HepG2 (cell line): ENCODE measurements around the gene FAM76A. TPM values are rescaled to one million over a fixed set of nuclear protein-coding genes. Genes with fewer than 3 reads are reported as not detected.
"Not testable (repeated sequence)": the region's sequence is repeated elsewhere in the genome, so short reads cannot be mapped to it uniquely, and the experiment has no call there.

Experiments used
- ATAC-seq: fragments of 200-7000 bp; cut with Tn5 transposase; 3 replicates; pipeline ENCODE4 v1.9.1; 2020; ENCODE audit warnings: mild to moderate bottlenecking, moderate library complexity
- BruUV-seq: library from RNA; stranded (reverse); fragments of 400-500 nt; replicated peaks from 2 replicates; lab custom pipeline; 2021; lab: Mats Ljungman, UMichigan
- CTCF ChIA-PET: fragments of 300-600 bp; formaldehyde crosslinking; extraction: SDS; loops from one replicate; lab custom pipeline; 2021; ENCODE audit warnings: low total read pairs, inconsistent platforms, low intra/inter-chr PET ratio; lab: Yijun Ruan, JAX
- POLR2A ChIA-PET: fragments of 350-600 bp; sonication (Branson Sonifier 250); formaldehyde crosslinking; loops from one replicate; lab custom pipeline; 2020; ENCODE audit warnings: antibody characterized with exemption, inconsistent platforms; lab: Yijun Ruan, JAX
- DNase-seq: peaks from one replicate; pipeline ENCODE4 v3.0.0-alpha.2; 2015; ENCODE audit warnings: low spot score
- FAIRE-seq: peaks from 3 replicates; lab custom pipeline; 2011; peaks lifted over from hg19 to GRCh38; lab: Jason Lieb, UNC
- H2AFZ ChIP-seq: one replicate; pipeline ENCODE4 v1.6.1; 2011; ENCODE audit warnings: low read length, inconsistent platforms
- H3K27ac ChIP-seq: fragments of 300-600 bp; 3 replicates; pipeline ENCODE4 v1.8.0; 2011; ENCODE audit warnings: mixed run types, mild to moderate bottlenecking, mixed read lengths, low read length, inconsistent platforms; ENCODE audit not compliant: insufficient read depth; ENCODE audit errors: extremely low read length
- H3K27me3 ChIP-seq, 2 experiments: fragments of 200-600 bp in 1 of 2; 2 replicates in 1 of 2; 3 replicates in 1 of 2; pipeline versions ENCODE4 v1.6.0 to v1.8.0; 2011; ENCODE audit warnings: low read length in 2 of 2, mild to moderate bottlenecking in 2 of 2, moderate library complexity in 2 of 2, inconsistent platforms in 1 of 2; ENCODE audit not compliant: insufficient read depth in 2 of 2, control insufficient read depth in 1 of 2
- H3K36me3 ChIP-seq, 2 experiments: fragments of 200-600 bp in 1 of 2; replicated peaks in 1 of 2; 2 replicates in 1 of 2; 3 replicates in 1 of 2; pipeline versions ENCODE4 v1.5.1 to v1.8.0; 2011; ENCODE audit warnings: low read length in 2 of 2, inconsistent platforms in 1 of 2; ENCODE audit not compliant: insufficient read depth in 2 of 2, control insufficient read depth in 1 of 2
- H3K4me1 ChIP-seq: 2 replicates; pipeline ENCODE4 v1.5.1; 2012; ENCODE audit warnings: low read length, inconsistent platforms; ENCODE audit not compliant: insufficient read depth
- H3K4me2 ChIP-seq: 2 replicates; pipeline ENCODE4 v1.6.0; 2011; ENCODE audit warnings: low read depth, low read length, inconsistent platforms
- H3K4me3 ChIP-seq, 3 experiments: fragments of 200-600 bp in 1 of 3; sonication (generic), shearing (Covaris generic) in 1 of 3; replicated peaks in 1 of 3; 2 replicates each; pipeline ENCODE4 v1.5.1; 2011 to 2016; ENCODE audit warnings: low read length in 3 of 3, inconsistent platforms in 2 of 3, low read depth in 2 of 3, mild to moderate bottlenecking in 2 of 3, control low read depth in 1 of 3, mixed read lengths in 1 of 3; ENCODE audit not compliant: insufficient read depth in 1 of 3
- H3K79me2 ChIP-seq: one replicate; pipeline ENCODE4 v1.6.1; 2011; ENCODE audit warnings: low read length, inconsistent platforms; ENCODE audit not compliant: insufficient read depth
- H3K9ac ChIP-seq: 2 replicates; pipeline ENCODE4 v1.6.0; 2011; ENCODE audit warnings: mild to moderate bottlenecking, low read depth, low read length, inconsistent platforms; ENCODE audit not compliant: insufficient read depth
- H3K9me3 ChIP-seq: 2 replicates; pipeline ENCODE4 v1.5.1; 2012; ENCODE audit warnings: mild to moderate bottlenecking, low read length
- H4K20me1 ChIP-seq: 2 replicates; pipeline ENCODE4 v1.6.0; 2011; ENCODE audit warnings: inconsistent platforms, mild to moderate bottlenecking, low read length, moderate library complexity; ENCODE audit not compliant: insufficient read depth
- ARNTL ChIP-seq: sonication (generic); formaldehyde crosslinking; IDR thresholded peaks from 2 replicates; pipeline ENCODE4 v1.4.0; 2020; ENCODE audit warnings: mild to moderate bottlenecking, missing genetic modification reagents
- GABPB1 ChIP-seq: IDR thresholded peaks from 2 replicates; pipeline ENCODE4 v1.6.1; 2016; ENCODE audit warnings: mild to moderate bottlenecking, missing genetic modification reagents, moderate library complexity, missing compliant biosample characterization
- RBM22 ChIP-seq: fragments of 200-400 bp; formaldehyde crosslinking; optimal IDR thresholded peaks from 2 replicates; pipeline ENCODE3; 2017; ENCODE audit warnings: mild to moderate bottlenecking, low read length, moderate library complexity
- ZNF720 ChIP-seq: sonication (generic); formaldehyde crosslinking; IDR thresholded peaks from 2 replicates; pipeline ENCODE4 v1.4.0; 2020; ENCODE audit warnings: missing genetic modification reagents
- WGBS: methylation state at CpG from one replicate; pipeline ENCODE4 v1.1.6; 2017; ENCODE audit warnings: low lambda C conversion rate; 5-methylcytosine and 5-hydroxymethylcytosine counted together
- in situ Hi-C: cut with HindIII; loops from 2 replicates; pipeline ENCODE4 v1.10.0; 2017; ENCODE audit warnings: low pct_unique_long_range_greater_than_20kb; ENCODE audit not compliant: extremely low pct_ligation_motif_present
- intact Hi-C: fragments of 100-400 bp; cut with micrococcal nuclease; formaldehyde crosslinking; loops from one replicate; pipeline ENCODE4 v1.10.0; 2022; ENCODE audit not compliant: unreplicated experiment
- polyA plus RNA-seq, 8 experiments: library from polyadenylated mRNA; depleted of rRNA in 3 of 8; stranded (reverse) in 7 of 8; unstranded in 1 of 8; fragments of >200 nt; fragmentation: Illumina TruSeq in 4 of 8; extraction: Trizol in 4 of 8; gene quantifications; 2 replicates each; pipeline versions ENCODE4 v1.2.1 to v1.2.3, GENCODE V29; 2011 to 2016; ENCODE audit warnings: low read depth in 4 of 8, missing spikeins in 1 of 8, mixed read lengths in 1 of 8; ENCODE audit not compliant: insufficient read depth in 1 of 8
- total RNA-seq, 5 experiments: library from RNA; depleted of rRNA; stranded (reverse); fragments of >200 nt; fragmentation: Illumina TruSeq; extraction: Trizol; gene quantifications; 2 replicates each; pipeline ENCODE4 v1.2.3, GENCODE V29; 2016; ENCODE audit warnings: low read depth in 1 of 5
- TF ChIP-seq, protein P1 (sequence below): sonication (generic); formaldehyde crosslinking; IDR thresholded peaks from 2 replicates; pipeline ENCODE4 v1.4.0; 2020; ENCODE audit warnings: missing genetic modification reagents, borderline replicate concordance

Gene FAM76A
- total and polyA plus RNA-seq, 2 of the 13 experiments (the other 11 are each of a cell fraction or from before 2014, with no cell fraction given) = 4.2 to 15.7 TPM

DNA sequence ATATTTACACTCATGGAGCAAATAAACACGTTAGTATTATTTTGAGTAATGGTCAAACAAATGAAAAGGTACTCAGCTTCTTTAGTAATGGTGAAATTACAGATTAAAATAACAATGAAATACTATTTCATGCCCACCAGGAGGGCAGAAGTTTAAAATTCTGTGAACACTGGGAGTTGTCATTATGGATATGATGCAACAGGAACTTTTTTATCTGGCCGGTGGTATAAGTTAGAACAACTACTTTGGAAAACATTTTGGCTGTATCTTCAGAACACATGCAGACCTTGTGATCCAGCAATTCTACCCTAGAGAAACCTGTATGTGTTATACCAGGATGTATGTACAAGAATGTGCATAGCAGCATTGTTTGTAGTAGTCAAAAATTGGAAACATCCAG, 81.6 kb downstream of the FAM76A start:
- no peak for TF ChIP-seq ZNF720 (CRISPR knock-in tag)
- TF ChIP-seq ARNTL (CRISPR knock-in tag) = no peak
- no peak for TF ChIP-seq GABPB1 (CRISPR knock-in tag)
- no peak for TF ChIP-seq RBM22
- TF ChIP-seq, protein P1, sequence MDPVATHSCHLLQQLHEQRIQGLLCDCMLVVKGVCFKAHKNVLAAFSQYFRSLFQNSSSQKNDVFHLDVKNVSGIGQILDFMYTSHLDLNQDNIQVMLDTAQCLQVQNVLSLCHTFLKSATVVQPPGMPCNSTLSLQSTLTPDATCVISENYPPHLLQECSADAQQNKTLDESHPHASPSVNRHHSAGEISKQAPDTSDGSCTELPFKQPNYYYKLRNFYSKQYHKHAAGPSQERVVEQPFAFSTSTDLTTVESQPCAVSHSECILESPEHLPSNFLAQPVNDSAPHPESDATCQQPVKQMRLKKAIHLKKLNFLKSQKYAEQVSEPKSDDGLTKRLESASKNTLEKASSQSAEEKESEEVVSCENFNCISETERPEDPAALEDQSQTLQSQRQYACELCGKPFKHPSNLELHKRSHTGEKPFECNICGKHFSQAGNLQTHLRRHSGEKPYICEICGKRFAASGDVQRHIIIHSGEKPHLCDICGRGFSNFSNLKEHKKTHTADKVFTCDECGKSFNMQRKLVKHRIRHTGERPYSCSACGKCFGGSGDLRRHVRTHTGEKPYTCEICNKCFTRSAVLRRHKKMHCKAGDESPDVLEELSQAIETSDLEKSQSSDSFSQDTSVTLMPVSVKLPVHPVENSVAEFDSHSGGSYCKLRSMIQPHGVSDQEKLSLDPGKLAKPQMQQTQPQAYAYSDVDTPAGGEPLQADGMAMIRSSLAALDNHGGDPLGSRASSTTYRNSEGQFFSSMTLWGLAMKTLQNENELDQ (CRISPR knock-in tag) = no peak
- Histone ChIP-seq H3K79me2 (no peaks in the 10 kb centered on the region), H4K20me1 (no peaks in the 10 kb centered on the region), H3K9ac (no peak overlapping the region), H3K27me3 (no peaks in the 10 kb centered on the region), H3K4me1 (no peaks in the 10 kb centered on the region), H3K27ac (no peak overlapping the region), H3K36me3 (peaks cover 3 to 9% of the 10 kb centered on the region in 2 experiments; a peak in 3 of 5 replicates), H3K4me2 (no peak overlapping the region), H3K4me3 (no peak overlapping the region), H3K9me3 (no peaks in the 10 kb centered on the region), H2AFZ (no peak overlapping the region)
- in situ Hi-C loops = no loop called here
- CTCF ChIA-PET = no interaction called here
- no peak for ATAC-seq
- POLR2A ChIA-PET = no interaction called here
- intact Hi-C loops = no loop called here
- WGBS = 96% methylated on average over 2 of the region's 2 CpGs
- FAIRE-seq = no peak
- no peak for DNase-seq
- no TSS peak for BruUV-seq

DNA sequence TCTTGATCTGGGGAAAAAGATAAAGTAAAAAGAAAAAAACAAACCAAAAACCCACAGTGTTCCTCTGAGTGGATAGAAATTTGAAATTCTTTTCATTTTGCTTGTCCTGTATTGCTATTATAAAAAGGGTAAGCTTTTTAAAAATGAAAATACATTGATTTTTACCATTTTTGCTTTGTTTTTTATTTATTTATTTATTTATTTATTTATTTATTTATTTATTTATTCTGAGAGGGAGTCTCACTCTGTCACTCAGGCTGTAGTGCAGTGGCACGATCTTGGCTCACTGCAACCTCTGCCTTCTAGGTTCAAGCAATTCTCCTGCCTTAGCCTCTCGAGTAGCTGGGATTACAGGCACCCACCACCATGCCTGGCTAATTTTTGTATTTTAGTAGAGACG, 82.4 kb downstream of the FAM76A start:
- H3K4me1 ChIP-seq, BruUV-seq, ATAC-seq, H3K4me2 ChIP-seq, H4K20me1 ChIP-seq, FAIRE-seq, H3K79me2 ChIP-seq, H3K27me3 ChIP-seq, in situ Hi-C loops, intact Hi-C loops, H2AFZ ChIP-seq, H3K27ac ChIP-seq, CTCF ChIA-PET, H3K9ac ChIP-seq, H3K9me3 ChIP-seq, H3K36me3 ChIP-seq, DNase-seq, H3K4me3 ChIP-seq, POLR2A ChIA-PET: not testable (repeated sequence)
- 98% methylated on average over 3 of the region's 3 CpGs for WGBS
